Type B pancreatic cell (in vitro differentiated cells): ENCODE data around the gene ATP9A. TPM values are rescaled to one million over a fixed set of nuclear protein-coding genes. Genes with fewer than 3 reads are reported as not detected.

Experiments
- DNase-seq: peaks from one replicate; pipeline ENCODE4 v3.0.0; 2021; ENCODE audit warnings: mixed read lengths; ENCODE audit not compliant: unreplicated experiment; ENCODE audit errors: extremely low spot score
- H3K27ac Mint-ChIP-seq: 2 replicates; pipeline ENCODE4 v1.8.0; 2021; ENCODE audit warnings: mild to moderate bottlenecking, mixed read lengths
- H3K27me3 Mint-ChIP-seq: 2 replicates; pipeline ENCODE4 v1.8.0; 2021; ENCODE audit warnings: mixed read lengths
- H3K36me3 Mint-ChIP-seq: 2 replicates; pipeline ENCODE4 v1.8.0; 2021; ENCODE audit warnings: mixed read lengths
- H3K4me1 Mint-ChIP-seq: one replicate; pipeline ENCODE4 v1.8.0; 2021; ENCODE audit warnings: mixed read lengths; ENCODE audit not compliant: unreplicated experiment
- H3K4me3 Mint-ChIP-seq: 2 replicates; pipeline ENCODE4 v1.8.0; 2021; ENCODE audit warnings: mild to moderate bottlenecking, mixed read lengths
- H3K9me3 Mint-ChIP-seq: 2 replicates; pipeline ENCODE4 v1.8.0; 2021; ENCODE audit warnings: mixed read lengths
- CTCF ChIP-seq: fragments of 200-600 bp; sonication (generic); conservative IDR thresholded peaks from 2 replicates; pipeline ENCODE4 v1.5.0; 2021; ENCODE audit warnings: antibody characterized with exemption, mild to moderate bottlenecking
- total RNA-seq: library from RNA; stranded (reverse); gene quantifications from 2 replicates; pipeline ENCODE4 v1.2.1, GENCODE V29; 2021; ENCODE audit warnings: low replicate concordance

ATP9A gene
- total RNA-seq, 1 donor from 2014 or later: 55.8 TPM

GRCh38 chr20:51631011-51631950, 136.9 kb downstream of the ATP9A start:
- no peaks in the 10 kb centered on the region for H3K9me3 Mint-ChIP-seq
- H3K4me3 Mint-ChIP-seq: peak overlapping the region; percentile 45
- DNase-seq: no peak
- peaks cover 14% of the 10 kb centered on the region for H3K36me3 Mint-ChIP-seq
- TF ChIP-seq CTCF: no peak
- peak overlapping the region; percentile 47 for H3K27ac Mint-ChIP-seq
- peaks cover 20% of the 10 kb centered on the region for H3K4me1 Mint-ChIP-seq
- no peaks in the 10 kb centered on the region for H3K27me3 Mint-ChIP-seq

- H3K4me3 Mint-ChIP-seq: no peak overlapping the region
- peaks cover 22% of the 10 kb centered on the region for H3K36me3 Mint-ChIP-seq
- no peaks in the 10 kb centered on the region for H3K9me3 Mint-ChIP-seq
- H3K27me3 Mint-ChIP-seq: no peaks in the 10 kb centered on the region
- H3K4me1 Mint-ChIP-seq: peaks cover 26% of the 10 kb centered on the region
- H3K27ac Mint-ChIP-seq: peak overlapping the region; percentile 32
- no peak for TF ChIP-seq CTCF
- DNase-seq: no peak
These were observed 138.7 kb downstream of the ATP9A start for GRCh38 chr20:51629399-51630058.

- TF ChIP-seq CTCF: no peak
These were observed 139.4 kb downstream of the ATP9A start for GRCh38 chr20:51628533-51629398.

GRCh38 chr20:51627586-51627985, 140.6 kb downstream of the ATP9A start:
- Mint-ChIP-seq H3K4me1 (peaks cover 29% of the 10 kb centered on the region), H3K27me3 (no peaks in the 10 kb centered on the region), H3K9me3 (no peaks in the 10 kb centered on the region), H3K36me3 (peaks cover 26% of the 10 kb centered on the region), H3K27ac (no peak overlapping the region), H3K4me3 (no peak overlapping the region)
- TF ChIP-seq CTCF: no peak
- DNase-seq: no peak

More at GRCh38 chr20:51628533-51629398, 139.4 kb downstream of the ATP9A start:
- no peaks in the 10 kb centered on the region for H3K27me3 Mint-ChIP-seq
- H3K4me3 Mint-ChIP-seq: no peak overlapping the region
- H3K27ac Mint-ChIP-seq: peak overlapping the region; percentile 32
- peaks cover 29% of the 10 kb centered on the region for H3K4me1 Mint-ChIP-seq
- peaks cover 24% of the 10 kb centered on the region for H3K36me3 Mint-ChIP-seq
- no peak for DNase-seq
- H3K9me3 Mint-ChIP-seq: no peaks in the 10 kb centered on the region

- no peak for DNase-seq
- Mint-ChIP-seq H3K36me3 (peaks cover 26% of the 10 kb centered on the region), H3K9me3 (no peaks in the 10 kb centered on the region), H3K27me3 (no peaks in the 10 kb centered on the region), H3K4me1 (peaks cover 15% of the 10 kb centered on the region), H3K27ac (no peak overlapping the region), H3K4me3 (no peak overlapping the region)
- no peak for TF ChIP-seq CTCF
These were observed 143.1 kb downstream of the ATP9A start for GRCh38 chr20:51625105-51625504.
